Measurements from ENCODE around the gene GIN1.

GRCh38 chr5:103138202-103138690, 18.3 kb upstream of the GIN1 start:
- TF ChIP-seq CTCF (IDR thresholded peaks at IDR 0.05; ENCODE audit: low read depth, low read length, poor library complexity, severe bottlenecking) (no peak), EZH2phosphoT487 (IDR thresholded peaks at IDR 0.05; ENCODE audit: borderline replicate concordance, low read length) (no peak)

Measured in DOHH2 (cell line).